ENCODE results near the gene ENO3.
"Not testable (repeated sequence)": the region's sequence is repeated elsewhere in the genome, so short reads cannot be mapped to it uniquely, and the experiment has no call there.

The ENO3 gene

GRCh38 chr17:4950746-4951204 lies at the start of gene ENO3:
Gene ENO3 (plus strand): TSS chr17:4951119. CDS start chr17:4951830, 711 bp downstream.
- DNase-seq (ENCODE audit: low read depth in 2 of 2), result no peak

- no peak for DNase-seq (ENCODE audit: low read depth in 2 of 2)
These were observed 49.1 kb upstream of the ENO3 start for GRCh38 chr17:4901648-4902344.

GRCh38 chr17:4902540-4902939 lies 48.4 kb upstream of the ENO3 start:
- DNase-seq (ENCODE audit: low read depth in 2 of 2), result no peak

- peak; percentile 49 to 51 for DNase-seq (ENCODE audit: low read depth in 2 of 2)
These were observed 47.7 kb upstream of the ENO3 start, which contains the start of gene CHRNE for GRCh38 chr17:4903051-4903818. Gene CHRNE (minus strand): TSS chr17:4903098. CDS start chr17:4903063, 35 bp downstream.

- not testable (repeated sequence) for DNase-seq (ENCODE audit: low read depth in 2 of 2)
These were observed 44.3 kb upstream of the ENO3 start for GRCh38 chr17:4906642-4907041.

GRCh38 chr17:4908301-4908700 lies 42.6 kb upstream of the ENO3 start:
- no peak for DNase-seq (ENCODE audit: low read depth in 2 of 2)

- DNase-seq (ENCODE audit: low read depth in 2 of 2), result peak; percentile 41 to 46
These were observed 42.0 kb upstream of the ENO3 start for GRCh38 chr17:4908711-4909496.

GRCh38 chr17:4913994-4914393 lies 36.9 kb upstream of the ENO3 start:
- no peak for DNase-seq (ENCODE audit: low read depth in 2 of 2)

- DNase-seq (ENCODE audit: low read depth in 2 of 2), result not testable (repeated sequence)
These were observed 36.4 kb upstream of the ENO3 start for GRCh38 chr17:4914551-4914950.

- DNase-seq (ENCODE audit: low read depth in 2 of 2), result no peak
These were observed 31.3 kb upstream of the ENO3 start for GRCh38 chr17:4919511-4920047.

- no peak for DNase-seq (ENCODE audit: low read depth in 2 of 2)
These were observed 30.4 kb upstream of the ENO3 start for GRCh38 chr17:4920351-4921048.

GRCh38 chr17:4921320-4921719 lies 29.6 kb upstream of the ENO3 start:
- DNase-seq (ENCODE audit: low read depth in 2 of 2), result no peak

GRCh38 chr17:4926577-4927335 lies 24.2 kb upstream of the ENO3 start:
- DNase-seq (ENCODE audit: low read depth in 2 of 2), result not testable (repeated sequence)

- no peak for DNase-seq (ENCODE audit: low read depth in 2 of 2)
These were observed 22.0 kb upstream of the ENO3 start for GRCh38 chr17:4928881-4929280.

GRCh38 chr17:4931963-4932362 lies 19.0 kb upstream of the ENO3 start, which contains the start of gene GP1BA:
Gene GP1BA (plus strand): TSS chr17:4932277. CDS start chr17:4932605, 328 bp downstream.
- no peak for DNase-seq (ENCODE audit: low read depth in 2 of 2)

- no peak for DNase-seq (ENCODE audit: low read depth in 2 of 2)
These were observed 18.2 kb upstream of the ENO3 start for GRCh38 chr17:4932756-4933155.

GRCh38 chr17:4933646-4934045 lies 17.3 kb upstream of the ENO3 start:
- DNase-seq (ENCODE audit: low read depth in 2 of 2), result no peak

- DNase-seq (ENCODE audit: low read depth in 2 of 2), result no peak
These were observed 16.5 kb upstream of the ENO3 start for GRCh38 chr17:4934173-4934979.

GRCh38 chr17:4935650-4936049 lies 15.3 kb upstream of the ENO3 start:
- no peak for DNase-seq (ENCODE audit: low read depth in 2 of 2)

GRCh38 chr17:4936436-4936835 lies 14.5 kb upstream of the ENO3 start:
- no peak for DNase-seq (ENCODE audit: low read depth in 2 of 2)
